ENCODE measurements around the gene CDK5R2.

The CDK5R2 gene

GRCh38 chr2:218962859-218963492, 3.5 kb downstream of the CDK5R2 start:
- DNase-seq (ENCODE audit: low read depth) = peak; percentile 32

GRCh38 chr2:218963601-218964000, 4.1 kb downstream of the CDK5R2 start:
- no peak for DNase-seq (ENCODE audit: low read depth)

GRCh38 chr2:218964041-218964771, 4.7 kb downstream of the CDK5R2 start:
- no peak for DNase-seq (ENCODE audit: low read depth)

GRCh38 chr2:218970894-218971293, 11.4 kb downstream of the CDK5R2 start:
- no peak for DNase-seq (ENCODE audit: low read depth)

GRCh38 chr2:218975060-218975777, 15.8 kb downstream of the CDK5R2 start:
- no peak for DNase-seq (ENCODE audit: low read depth)

- peak; percentile 74 for DNase-seq (ENCODE audit: low read depth)
These were observed 20.6 kb downstream of the CDK5R2 start for GRCh38 chr2:218979846-218980734.

- DNase-seq (ENCODE audit: low read depth) = no peak
These were observed 21.4 kb downstream of the CDK5R2 start for GRCh38 chr2:218980735-218981389.

- DNase-seq (ENCODE audit: low read depth) = no peak
These were observed 22.0 kb downstream of the CDK5R2 start for GRCh38 chr2:218981390-218981880.

GRCh38 chr2:218981881-218982585, 22.6 kb downstream of the CDK5R2 start:
- DNase-seq (ENCODE audit: low read depth) = no peak

GRCh38 chr2:218982586-218983262, 23.3 kb downstream of the CDK5R2 start:
- DNase-seq (ENCODE audit: low read depth) = no peak

GRCh38 chr2:218983263-218983933, 23.9 kb downstream of the CDK5R2 start:
- DNase-seq (ENCODE audit: low read depth) = no peak

GRCh38 chr2:218983934-218984238, 24.4 kb downstream of the CDK5R2 start:
- no peak for DNase-seq (ENCODE audit: low read depth)

- DNase-seq (ENCODE audit: low read depth) = no peak
These were observed 25.0 kb downstream of the CDK5R2 start for GRCh38 chr2:218984239-218985020.

- DNase-seq (ENCODE audit: low read depth) = no peak
These were observed 25.5 kb downstream of the CDK5R2 start, which contains the start of gene FEV for GRCh38 chr2:218985021-218985324. Gene FEV (minus strand): TSS chr2:218985184. CDS start chr2:218985075, 109 bp downstream.

GRCh38 chr2:218985325-218986091, 26.0 kb downstream of the CDK5R2 start:
- no peak for DNase-seq (ENCODE audit: low read depth)

- no peak for DNase-seq (ENCODE audit: low read depth)
These were observed 26.8 kb downstream of the CDK5R2 start for GRCh38 chr2:218986148-218986761.

GRCh38 chr2:218988164-218988563, 28.7 kb downstream of the CDK5R2 start:
- DNase-seq (ENCODE audit: low read depth) = no peak

GRCh38 chr2:218988650-218989049, 29.2 kb downstream of the CDK5R2 start:
- no peak for DNase-seq (ENCODE audit: low read depth)

Data from stimulated activated CD8-positive, alpha-beta memory T cell treated with anti-CD3 and anti-CD28 coated beads, Interleukin-15, amount 100 ng/mL, for 1 hour (primary cell).